ENCODE data around the gene ARMC9. TPM values are rescaled to one million over a fixed set of nuclear protein-coding genes. Genes with fewer than 3 reads are reported as not detected.
A peak's percentile ranks its signal among the peaks of the same experiment; 100 is the strongest.

The ARMC9 gene
- total RNA-seq, 1 donor from 2014 or later: 0.89 TPM

GRCh38 chr2:231257763-231258162 lies 59.3 kb downstream of the ARMC9 start:
- no peak for ATAC-seq (ENCODE audit: poor library complexity)
- no peak for DNase-seq
- intact Hi-C loops (cut with DNase I): no loop called here

GRCh38 chr2:231258701-231259100 lies 60.3 kb downstream of the ARMC9 start:
- ATAC-seq (ENCODE audit: poor library complexity) (no peak), DNase-seq (no peak)
- intact Hi-C loops (cut with DNase I): no loop called here

DNA sequence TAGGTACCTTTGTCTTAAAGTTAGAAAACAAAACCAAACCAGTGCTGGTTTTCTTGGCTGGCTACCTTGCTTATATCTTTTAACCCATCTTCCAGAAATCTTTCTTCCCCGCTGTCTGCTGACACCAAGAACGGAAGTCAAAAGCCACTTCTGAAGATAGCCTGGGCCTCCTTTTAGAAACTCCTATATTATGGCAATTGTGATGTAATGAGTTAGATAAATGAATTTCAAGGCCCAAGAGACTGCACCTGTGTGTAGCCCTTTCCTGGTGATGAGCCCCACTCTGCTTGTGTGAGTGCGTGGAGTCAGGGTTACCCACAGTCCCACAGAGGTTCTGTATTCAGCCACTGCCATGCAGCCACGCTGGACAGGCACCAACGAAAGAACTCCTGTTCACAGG lies 60.7 kb downstream of the ARMC9 start:
- no peak for ATAC-seq (ENCODE audit: poor library complexity)
- intact Hi-C loops (cut with DNase I): no loop called here

GRCh38 chr2:231260442-231261208 lies 62.2 kb downstream of the ARMC9 start:
- peak; percentile 57 for ATAC-seq (ENCODE audit: poor library complexity)
- no peak for DNase-seq
- intact Hi-C loops (cut with DNase I): no loop called here

More for the DNA sequence above, 60.7 kb downstream of the ARMC9 start:
- no peak for DNase-seq

DNA sequence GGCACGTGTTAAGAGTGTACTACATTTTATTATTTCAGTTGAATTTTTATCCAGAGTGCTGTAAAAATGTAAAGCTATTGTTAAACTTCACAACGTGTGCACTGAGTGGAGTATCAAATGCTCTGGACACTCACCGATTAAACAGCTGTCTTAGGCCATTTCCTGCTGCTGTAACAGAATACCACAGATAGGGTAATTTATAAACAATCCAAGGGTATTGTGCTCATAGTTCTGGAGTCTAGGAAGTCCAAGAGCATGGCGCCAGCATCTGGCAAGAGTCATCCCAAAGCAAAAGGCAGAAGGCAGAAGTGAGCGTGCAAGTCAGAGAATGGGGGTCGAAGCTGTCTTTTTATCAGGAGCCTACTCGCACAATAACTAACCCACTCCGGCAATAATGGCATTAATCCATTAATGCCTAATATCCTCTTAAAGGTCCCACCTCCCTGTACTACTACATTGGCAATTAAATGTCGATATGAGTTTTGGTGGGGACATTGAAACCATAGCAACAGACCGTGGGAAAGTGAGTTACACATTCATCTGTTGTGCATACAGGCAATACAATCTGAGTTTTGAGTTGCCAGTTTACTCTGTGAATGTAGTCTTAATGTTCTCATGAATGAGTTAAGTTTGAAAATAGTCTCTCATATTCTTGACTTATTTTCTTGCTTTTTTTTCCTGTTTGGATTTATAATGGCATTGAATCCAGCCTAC lies 64.8 kb downstream of the ARMC9 start:
- intact Hi-C loops (cut with DNase I): no loop called here
- no peak for ATAC-seq (ENCODE audit: poor library complexity)

GRCh38 chr2:231270221-231271114 lies 72.0 kb downstream of the ARMC9 start:
- intact Hi-C loops (cut with DNase I): no loop called here
- ATAC-seq (ENCODE audit: poor library complexity): no peak
- no peak for DNase-seq

More for the DNA sequence above, 64.8 kb downstream of the ARMC9 start:
- DNase-seq: no peak

DNA sequence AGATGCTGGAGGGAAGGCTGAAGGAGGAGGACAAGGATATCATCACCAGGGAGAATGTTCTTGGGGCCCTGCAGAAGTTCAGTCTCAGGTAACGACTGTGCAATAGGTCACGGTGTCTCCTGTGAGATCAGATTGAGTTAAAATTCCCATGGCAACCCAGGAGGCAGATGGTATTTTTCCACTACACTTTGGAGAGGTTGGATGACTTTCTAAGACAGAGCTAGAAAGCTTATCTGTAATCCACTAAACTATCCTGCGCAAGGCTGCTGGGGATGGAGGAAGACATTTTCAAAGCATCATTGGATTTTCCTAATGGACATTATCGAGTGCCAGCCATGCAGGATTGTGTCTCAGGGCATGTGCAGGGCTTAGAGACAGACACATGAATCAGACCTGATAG lies 74.6 kb downstream of the ARMC9 start:
- ATAC-seq (ENCODE audit: poor library complexity): no peak
- DNase-seq: no peak
- intact Hi-C loops (cut with DNase I): no loop called here

DNA sequence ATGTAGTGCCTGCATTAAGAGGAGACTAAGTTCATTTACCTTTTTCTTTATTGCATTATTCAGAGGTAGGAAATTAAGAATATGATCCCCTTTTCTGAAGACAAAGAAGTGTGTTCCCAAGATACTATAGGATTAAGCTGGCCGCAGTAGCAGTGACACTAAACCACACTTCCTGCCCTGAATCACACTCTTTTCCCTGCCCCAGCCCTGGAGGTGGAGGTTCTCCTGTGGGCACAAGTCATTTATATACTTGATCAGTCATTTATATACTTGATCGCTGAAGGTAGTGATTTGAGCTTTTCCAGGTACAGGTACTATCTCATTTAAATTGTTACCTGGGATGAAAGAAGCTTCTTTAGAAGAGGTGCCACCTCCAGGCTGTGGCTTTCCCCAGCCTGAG lies 78.6 kb downstream of the ARMC9 start:
- ATAC-seq (ENCODE audit: poor library complexity): no peak
- no peak for DNase-seq
- intact Hi-C loops (cut with DNase I): no loop called here

DNA sequence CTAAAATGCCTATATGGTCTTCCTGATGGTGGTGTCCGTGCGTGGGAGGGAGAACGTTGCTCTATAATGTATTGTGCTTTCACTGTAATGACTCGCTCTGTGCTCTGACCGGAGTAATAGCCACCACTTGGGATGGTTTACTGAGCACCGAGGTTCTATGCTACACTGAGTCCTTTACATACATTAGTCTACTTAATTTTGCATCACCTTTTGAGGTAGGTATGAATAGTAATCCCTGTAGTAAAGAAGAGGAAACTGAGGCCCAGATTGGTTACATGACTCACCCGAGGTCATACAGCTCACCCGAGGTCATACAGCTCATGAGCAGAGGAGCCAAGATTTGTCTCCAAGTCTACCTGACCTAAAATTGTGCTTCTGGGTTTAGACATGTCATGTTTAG lies 79.5 kb downstream of the ARMC9 start:
- DNase-seq (no peak), ATAC-seq (ENCODE audit: poor library complexity) (no peak)
- intact Hi-C loops (cut with DNase I): no loop called here

DNA sequence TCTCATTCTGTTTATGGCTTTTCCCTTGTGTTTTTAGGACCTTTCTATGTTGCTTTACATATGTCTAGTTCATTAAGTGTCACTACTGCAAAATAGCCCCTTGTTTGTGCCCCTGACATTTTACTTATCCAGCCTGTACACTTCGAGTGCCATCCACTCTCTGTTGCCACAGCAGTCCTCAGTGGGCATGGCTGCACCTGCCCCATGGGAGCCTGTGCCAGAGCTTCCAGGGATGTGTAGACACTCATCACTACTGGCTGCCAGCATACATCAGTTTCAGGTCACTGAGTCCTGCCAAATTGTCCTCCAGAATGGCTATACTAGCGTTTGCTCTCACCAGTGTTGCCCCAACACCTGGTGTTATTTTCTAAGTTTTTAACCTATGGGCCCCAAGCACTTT lies 80.4 kb downstream of the ARMC9 start:
- ATAC-seq (ENCODE audit: poor library complexity): peak; percentile 61
- no peak for DNase-seq
- intact Hi-C loops (cut with DNase I): no loop called here

GRCh38 chr2:231280846-231281245 lies 82.4 kb downstream of the ARMC9 start:
- DNase-seq: no peak
- no peak for ATAC-seq (ENCODE audit: poor library complexity)
- intact Hi-C loops (cut with DNase I): no loop called here

DNA sequence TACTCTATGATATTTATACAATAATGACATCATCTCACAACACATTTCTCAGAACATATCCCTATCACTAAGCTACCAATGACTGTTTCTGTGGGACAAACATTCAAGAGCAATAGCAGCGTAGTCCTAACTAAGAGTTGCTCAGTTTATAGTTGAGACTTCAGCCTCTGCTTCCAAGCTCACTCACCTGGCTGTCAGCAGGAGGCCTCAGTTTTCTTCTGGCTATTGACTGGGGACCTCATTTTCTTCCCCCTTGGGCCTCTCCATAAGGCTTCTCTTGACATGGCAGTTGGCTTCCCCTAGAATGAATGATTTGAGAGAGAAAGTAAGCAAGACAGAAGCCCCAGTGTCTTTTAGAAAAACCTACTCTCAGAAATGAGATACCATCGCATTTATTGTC lies 85.9 kb downstream of the ARMC9 start:
- DNase-seq (no peak), ATAC-seq (ENCODE audit: poor library complexity) (no peak)
- intact Hi-C loops (cut with DNase I): no loop called here

DNA sequence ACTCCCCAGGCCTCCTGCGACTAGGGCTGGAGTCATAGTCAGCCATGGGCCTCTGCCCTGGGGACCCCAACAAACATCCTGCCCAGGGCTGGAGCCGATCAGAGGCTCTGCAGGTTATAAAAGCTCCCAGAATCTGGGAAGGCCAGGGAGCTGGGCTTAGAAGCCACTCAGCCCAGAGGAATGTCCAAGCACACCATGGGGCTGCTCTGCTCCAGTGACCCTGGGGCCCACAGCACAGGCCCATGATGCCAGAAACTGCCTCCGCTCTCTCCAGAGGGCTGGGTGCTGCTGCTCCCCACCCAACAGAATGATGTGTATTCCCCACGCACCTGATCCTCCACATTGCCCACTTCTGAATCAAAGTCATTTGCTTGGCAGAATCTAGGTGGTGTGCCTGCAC lies 88.5 kb downstream of the ARMC9 start:
- intact Hi-C loops (cut with DNase I): no loop called here
- ATAC-seq (ENCODE audit: poor library complexity): no peak
- DNase-seq: no peak

- intact Hi-C loops (cut with DNase I): no loop called here
- ATAC-seq (ENCODE audit: poor library complexity): no peak
These were observed 89.3 kb downstream of the ARMC9 start for GRCh38 chr2:231287696-231288095.

GRCh38 chr2:231288590-231288989 lies 90.2 kb downstream of the ARMC9 start:
- intact Hi-C loops (cut with DNase I): no loop called here
- ATAC-seq (ENCODE audit: poor library complexity) (peak; percentile 26), DNase-seq (no peak)

More at GRCh38 chr2:231287696-231288095, 89.3 kb downstream of the ARMC9 start:
- DNase-seq: no peak

DNA sequence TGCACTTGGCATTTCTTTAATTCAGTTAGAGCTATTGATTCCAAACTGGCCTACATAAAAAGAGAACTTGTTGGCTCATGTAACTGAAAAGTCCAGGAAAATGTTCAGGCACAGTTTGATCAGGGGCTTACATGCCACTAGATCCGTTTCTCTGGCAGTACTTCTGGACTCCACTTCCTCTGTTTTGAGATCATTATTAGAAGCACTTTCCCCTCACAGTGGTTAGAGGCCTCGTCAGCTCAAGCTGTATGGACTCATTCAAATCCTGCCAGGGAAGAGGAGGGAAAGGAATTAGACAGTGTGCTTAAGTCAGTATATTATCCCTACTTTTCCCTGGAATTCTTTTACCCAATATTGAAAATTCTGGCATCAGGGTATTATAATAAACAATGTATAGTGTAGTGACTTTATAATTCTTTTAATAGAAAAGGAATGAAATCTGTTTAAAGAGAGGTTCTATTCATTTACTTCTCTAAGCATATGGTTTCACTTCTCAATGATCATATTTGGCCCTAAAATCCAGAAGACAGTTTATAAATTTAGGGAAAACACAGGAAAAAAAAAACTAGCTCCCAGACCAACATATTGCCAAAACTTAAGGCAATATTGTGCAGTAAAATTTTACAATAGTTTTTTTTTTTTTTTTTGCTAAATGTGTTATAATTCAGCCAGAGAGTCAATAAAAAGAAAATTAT lies 92.0 kb downstream of the ARMC9 start:
- intact Hi-C loops (cut with DNase I): no loop called here
- ATAC-seq (ENCODE audit: poor library complexity) (no peak), DNase-seq (no peak)

- DNase-seq (no peak), ATAC-seq (ENCODE audit: poor library complexity) (no peak)
- intact Hi-C loops (cut with DNase I): no loop called here
These were observed 94.2 kb downstream of the ARMC9 start for GRCh38 chr2:231292472-231293134.

- no peak for ATAC-seq (ENCODE audit: poor library complexity)
- intact Hi-C loops (cut with DNase I): no loop called here
- DNase-seq: no peak
These were observed 94.7 kb downstream of the ARMC9 start for GRCh38 chr2:231293163-231293562.

Data from Right ventricle myocardium superior (tissue), 1 donor.